Activated CD4-positive, alpha-beta T cell treated with anti-CD3 and anti-CD28 coated beads for 1 hour (primary cell): ENCODE results near the gene GAS6.

Experiments used
- DNase-seq: peaks from one replicate; pipeline ENCODE4 v3.0.0-alpha.2; 2020

The GAS6 gene

DNA sequence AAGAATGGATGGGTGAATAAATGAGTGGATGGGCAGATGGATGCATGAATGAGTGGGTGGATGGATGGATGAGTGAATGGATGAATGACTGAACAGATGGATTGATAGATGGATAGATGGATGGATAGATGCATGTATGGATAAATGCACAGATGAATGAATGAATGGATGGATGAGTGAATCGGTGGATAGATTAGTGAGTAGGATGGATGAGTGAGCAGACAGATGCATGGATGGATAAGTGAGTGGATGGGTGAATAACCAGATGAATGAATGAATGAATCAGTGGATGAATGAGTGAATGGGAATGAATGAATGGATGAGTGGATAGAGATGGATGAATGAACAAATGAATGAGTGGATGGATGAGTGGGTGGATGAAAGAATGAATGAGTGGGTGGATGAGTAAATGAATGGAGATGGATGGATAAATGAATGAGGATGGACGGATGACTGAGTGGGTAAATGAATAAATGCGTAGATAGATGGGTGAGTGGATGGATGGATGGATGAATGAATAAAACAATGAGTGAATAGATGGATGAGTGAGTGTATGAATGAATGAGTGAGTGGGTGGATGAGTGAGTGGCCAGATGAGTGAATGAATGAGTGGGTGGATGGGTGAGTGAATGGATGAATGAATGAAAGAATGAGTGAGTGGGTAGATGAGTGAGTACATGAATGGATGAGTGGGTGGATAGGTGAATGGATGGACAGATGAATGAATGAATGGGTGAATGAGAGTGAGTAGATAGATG lies 13.0 kb downstream of the GAS6 start:
- no peak for DNase-seq

- no peak for DNase-seq
Measured at GRCh38 chr13:113849981-113850721, 13.7 kb downstream of the GAS6 start.

- no peak for DNase-seq
Measured at GRCh38 chr13:113849546-113849945, 14.3 kb downstream of the GAS6 start.

DNA sequence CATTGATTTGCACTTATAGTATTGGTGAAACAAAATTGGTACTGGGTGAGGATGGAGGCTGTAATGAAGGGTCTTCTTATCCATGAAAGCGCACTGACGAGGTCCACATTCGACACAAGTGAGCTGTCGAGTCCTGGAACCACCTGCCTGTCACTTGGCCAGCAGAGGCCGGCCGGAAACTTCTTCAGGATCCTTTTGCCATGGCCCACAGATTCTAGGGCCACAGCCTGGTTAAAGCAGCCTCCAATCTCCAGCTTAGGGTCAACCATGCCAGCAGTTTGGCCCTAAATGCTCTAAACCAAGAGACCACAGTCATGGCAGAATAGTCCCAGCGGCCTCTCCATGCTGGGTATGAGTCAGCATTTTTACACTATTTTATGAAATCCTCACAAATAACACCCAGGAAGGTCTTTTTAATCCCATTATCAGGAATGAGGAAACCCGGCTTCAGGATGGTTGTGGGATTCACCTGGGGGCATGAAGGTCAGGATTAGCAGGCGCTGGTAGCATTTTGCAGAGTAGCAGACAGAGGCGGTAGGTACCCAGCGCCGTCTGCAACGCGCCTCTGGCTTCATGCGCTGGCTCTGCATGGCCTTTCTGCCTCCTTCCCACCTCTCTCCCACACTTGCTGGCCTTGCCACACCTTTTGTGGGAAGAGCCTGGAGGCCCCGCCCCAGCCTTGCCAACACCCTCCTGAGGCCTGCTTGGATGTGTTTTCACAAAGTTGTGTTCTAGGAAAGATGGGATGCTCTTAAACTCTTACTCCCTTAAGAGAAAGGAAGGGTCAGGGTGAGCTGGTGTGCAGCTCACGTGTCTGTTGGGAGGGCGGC lies 15.2 kb downstream of the GAS6 start:
- no peak for DNase-seq

- DNase-seq = no peak
Measured at GRCh38 chr13:113848020-113848419, 15.9 kb downstream of the GAS6 start.

GRCh38 chr13:113846636-113847318 lies 17.1 kb downstream of the GAS6 start:
- DNase-seq = no peak

- no peak for DNase-seq
Measured at GRCh38 chr13:113845723-113846635, 17.9 kb downstream of the GAS6 start.

DNA sequence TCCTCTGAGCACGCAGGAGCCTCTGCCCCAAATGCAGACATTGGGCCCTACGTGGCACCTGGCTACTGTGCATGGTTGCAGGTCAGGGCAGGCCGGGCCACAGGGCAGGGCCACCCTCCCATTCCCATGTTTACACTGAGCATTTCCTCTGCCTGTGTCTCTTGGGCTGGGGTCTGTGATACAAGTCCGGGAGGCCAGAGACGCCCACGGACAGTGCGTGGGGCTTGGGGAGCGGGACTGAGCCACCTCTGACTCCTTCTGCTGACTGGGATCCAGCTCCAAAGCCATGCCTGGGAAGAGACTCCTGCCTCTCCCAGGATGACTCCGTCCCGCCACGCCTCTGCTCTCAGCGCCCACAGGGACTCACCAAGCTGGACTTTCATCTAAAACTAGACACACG lies 18.8 kb downstream of the GAS6 start:
- no peak for DNase-seq

DNA sequence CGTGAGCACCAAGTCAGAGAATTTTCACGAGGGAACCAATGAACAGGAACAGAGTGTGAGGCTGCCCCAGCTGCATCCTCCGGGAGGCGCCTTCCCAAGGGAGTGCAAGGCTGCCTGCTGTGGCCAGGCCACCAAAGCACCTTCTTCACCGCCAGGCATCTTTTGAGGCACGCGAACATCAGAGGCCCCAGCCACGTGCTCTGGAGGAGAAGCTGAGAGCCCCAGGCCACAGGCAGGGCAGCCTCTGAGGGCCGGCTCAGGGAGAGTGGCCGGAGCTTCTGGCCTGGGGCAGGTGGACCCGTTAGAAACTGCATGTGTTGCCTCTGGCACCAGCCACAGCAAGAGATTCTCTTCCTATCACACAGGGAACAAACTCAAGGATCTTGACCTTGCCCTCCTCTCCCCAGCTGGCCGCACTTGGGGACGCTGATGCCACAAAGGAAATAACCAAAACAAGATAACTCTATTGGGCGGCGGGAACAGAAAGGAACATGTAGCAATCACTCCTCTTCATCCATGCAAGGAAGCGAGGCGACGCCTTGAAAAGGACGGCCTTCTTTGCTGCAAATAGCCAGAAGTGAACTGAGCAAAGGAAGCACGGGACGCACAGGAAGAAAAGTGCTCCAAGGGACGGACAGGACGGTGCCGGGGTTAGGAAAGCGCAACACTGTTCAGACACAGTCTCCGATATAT lies 19.9 kb downstream of the GAS6 start:
- DNase-seq = no peak

- no peak for DNase-seq
Measured at GRCh38 chr13:113843063-113843654, 20.7 kb downstream of the GAS6 start.

DNA sequence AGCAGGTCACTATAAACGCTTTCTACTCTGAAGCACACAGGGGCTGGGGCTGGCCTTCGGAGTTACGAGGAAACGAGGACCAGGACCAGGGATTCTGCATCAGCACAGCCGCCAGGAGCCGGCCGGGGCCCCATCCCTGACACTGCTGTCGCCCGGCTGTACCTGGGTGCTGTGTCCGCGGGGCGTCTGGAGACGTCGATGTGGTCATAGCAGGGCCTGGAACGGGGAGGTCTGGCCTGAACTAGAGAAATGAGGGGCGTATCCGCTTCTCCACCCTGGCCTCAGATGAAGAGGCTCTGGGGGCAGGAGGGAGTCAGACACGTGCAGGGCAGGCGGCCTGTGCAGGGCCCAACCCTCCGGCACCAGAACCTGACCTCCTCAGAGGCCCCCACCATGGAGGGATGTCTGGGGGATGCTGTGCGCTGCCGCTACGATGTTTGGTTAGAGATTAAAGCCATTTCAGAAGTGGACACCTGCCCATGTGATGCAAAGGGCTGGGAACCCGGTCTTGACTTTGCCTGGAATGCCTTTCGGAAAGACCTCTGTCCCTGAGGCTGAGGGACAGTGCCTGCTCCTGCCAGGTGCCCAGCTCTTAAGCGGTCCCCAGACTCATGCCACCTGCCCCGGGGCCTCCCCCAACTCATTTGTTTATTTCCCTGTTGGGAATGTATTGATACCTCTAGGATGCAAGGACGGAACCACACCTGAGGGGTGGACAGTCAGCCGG lies 21.4 kb downstream of the GAS6 start:
- DNase-seq = no peak

DNA sequence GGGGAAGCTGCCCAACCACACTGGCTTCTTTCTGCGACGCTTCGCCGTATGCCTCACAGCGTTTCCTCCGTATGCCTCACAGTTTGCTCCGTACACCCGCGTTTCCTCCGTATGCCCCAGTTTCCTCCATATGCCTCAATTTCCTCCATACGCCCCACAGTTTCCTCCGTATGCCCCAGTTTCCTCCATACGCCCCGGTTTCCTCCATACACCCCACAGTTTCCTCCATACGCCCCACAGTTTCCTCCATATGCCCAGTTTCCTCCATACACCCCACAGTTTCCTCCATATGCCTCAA lies 22.6 kb downstream of the GAS6 start:
- DNase-seq = no peak

DNA sequence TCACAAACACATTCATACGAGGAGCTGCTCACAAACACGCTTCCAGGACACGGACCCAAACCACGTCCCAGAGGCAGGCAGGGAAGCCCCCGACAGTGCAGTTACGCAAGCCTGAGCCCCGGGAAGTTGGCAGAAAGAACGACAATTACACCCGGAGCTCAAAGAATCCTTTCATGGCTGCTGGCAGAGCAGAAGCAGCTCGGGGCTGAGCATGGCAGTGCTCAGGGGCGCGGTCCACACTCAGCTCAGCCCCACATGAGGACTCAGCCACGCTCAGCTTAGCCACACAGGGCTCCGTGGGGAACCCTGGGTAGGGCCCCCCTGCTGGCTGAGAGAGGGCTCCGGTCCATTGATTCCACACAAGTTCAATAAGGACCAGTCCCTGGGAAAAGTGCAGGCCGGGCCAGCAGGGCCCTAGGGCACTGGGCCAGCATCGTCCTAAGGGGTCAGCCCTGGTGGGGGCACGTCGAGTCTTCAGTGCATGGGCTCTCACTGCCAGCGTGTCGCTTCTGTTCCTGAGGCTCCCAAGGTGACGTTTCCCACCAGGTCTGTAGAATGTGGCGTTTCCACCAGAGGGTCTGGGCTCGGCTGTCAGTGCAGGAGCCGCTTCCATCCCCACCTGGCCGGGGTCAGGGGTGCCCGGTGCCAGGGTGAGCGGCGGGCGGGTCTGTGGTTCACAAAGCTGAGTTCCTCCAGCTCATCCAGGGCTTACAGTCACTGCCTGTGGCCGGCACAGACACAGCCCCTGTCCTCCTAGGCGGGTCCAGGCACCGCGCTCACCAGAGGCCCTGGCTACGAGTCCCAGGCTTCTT lies 23.1 kb downstream of the GAS6 start:
- no peak for DNase-seq

GRCh38 chr13:113839536-113840204 lies 24.2 kb downstream of the GAS6 start:
- no peak for DNase-seq

GRCh38 chr13:113838711-113839201 lies 25.1 kb downstream of the GAS6 start:
- no peak for DNase-seq

DNA sequence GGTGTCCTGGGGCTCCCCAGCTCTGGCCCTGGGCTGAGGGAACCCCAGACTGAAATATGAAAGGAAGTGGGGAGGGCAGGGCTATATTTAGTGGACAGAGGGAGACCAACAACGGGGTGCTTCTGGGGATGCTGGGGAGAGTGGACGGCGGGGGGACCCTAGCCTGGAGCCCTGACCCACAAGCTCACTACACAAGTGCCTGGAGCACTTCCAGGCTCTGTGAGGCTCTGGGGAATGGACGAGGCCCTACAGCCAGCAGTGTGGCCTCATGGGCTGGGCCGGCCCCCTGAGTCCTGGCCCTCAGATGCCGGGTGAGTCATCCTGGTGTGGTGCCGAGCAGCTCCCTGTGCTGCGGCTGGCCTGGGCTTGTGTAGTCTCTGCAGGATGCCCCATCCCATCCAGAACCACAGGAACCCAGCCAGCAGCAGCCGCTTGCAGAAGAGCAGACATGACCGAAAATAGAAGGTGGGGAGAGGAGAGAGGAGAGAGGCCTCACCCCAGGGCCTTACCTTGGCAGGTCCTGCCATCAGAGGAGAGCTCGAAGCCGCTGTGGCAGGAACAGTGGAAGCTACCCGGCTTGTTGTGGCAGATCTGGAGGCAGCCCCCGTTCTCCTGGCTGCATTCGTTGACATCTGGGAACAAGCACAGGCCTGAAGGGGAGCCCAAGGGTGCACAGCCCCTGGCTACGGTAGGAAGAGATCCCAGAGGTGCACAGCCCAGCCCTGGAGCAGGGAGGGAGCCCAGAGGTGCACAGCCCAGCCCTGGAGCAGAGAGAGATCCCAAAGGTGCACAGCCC lies 26.1 kb downstream of the GAS6 start:
- no peak for DNase-seq

- DNase-seq = no peak
Measured at GRCh38 chr13:113836768-113837559, 26.9 kb downstream of the GAS6 start.
